CD4-positive, alpha-beta T cell treated with Interleukin-2 at 100 ng/mL for 4 hours (primary cell): Measurements from ENCODE around the gene PTPDC1.

Experiments used
- DNase-seq: peaks from one replicate; pipeline ENCODE4 v3.0.0-alpha.2; 2020; ENCODE audit warnings: low spot score

PTPDC1 gene

GRCh38 chr9:94084314-94084713 lies at the start of gene PTPDC1:
Gene PTPDC1, plus strand, starts transcription at chr9:94084464. Its CDS starts 67 bp downstream, at chr9:94084531.
- DNase-seq = no peak

GRCh38 chr9:94034511-94034910 lies 49.8 kb upstream of the PTPDC1 start:
- DNase-seq = no peak

- no peak for DNase-seq
These were observed 44.5 kb upstream of the PTPDC1 start for GRCh38 chr9:94039786-94040185.

- no peak for DNase-seq
These were observed 41.5 kb upstream of the PTPDC1 start for GRCh38 chr9:94042516-94043360.

- DNase-seq = no peak
These were observed 29.5 kb upstream of the PTPDC1 start for GRCh38 chr9:94054716-94055115.

GRCh38 chr9:94056442-94056974 lies 27.8 kb upstream of the PTPDC1 start:
- no peak for DNase-seq

- no peak for DNase-seq
These were observed 26.3 kb upstream of the PTPDC1 start for GRCh38 chr9:94057918-94058317.

- no peak for DNase-seq
These were observed 22.4 kb upstream of the PTPDC1 start for GRCh38 chr9:94061864-94062263.

- DNase-seq = peak; percentile 68
These were observed 18.7 kb upstream of the PTPDC1 start for GRCh38 chr9:94065535-94065961.

GRCh38 chr9:94068257-94068656 lies 16.0 kb upstream of the PTPDC1 start:
- DNase-seq = no peak

- no peak for DNase-seq
These were observed 7.7 kb upstream of the PTPDC1 start for GRCh38 chr9:94076557-94076956.

GRCh38 chr9:94078086-94078485 lies 6.2 kb upstream of the PTPDC1 start:
- DNase-seq = no peak

- no peak for DNase-seq
These were observed 5.0 kb upstream of the PTPDC1 start for GRCh38 chr9:94079236-94079635.

- DNase-seq = no peak
These were observed 4.0 kb upstream of the PTPDC1 start for GRCh38 chr9:94080249-94080648.

- DNase-seq = no peak
These were observed 2.8 kb upstream of the PTPDC1 start for GRCh38 chr9:94081435-94081834.

GRCh38 chr9:94081864-94082463 lies 2.3 kb upstream of the PTPDC1 start:
- no peak for DNase-seq

GRCh38 chr9:94082553-94082952 lies 1.7 kb upstream of the PTPDC1 start:
- DNase-seq = no peak

GRCh38 chr9:94082956-94083355 lies 1.3 kb upstream of the PTPDC1 start:
- DNase-seq = no peak

GRCh38 chr9:94083384-94083783 lies 880 bp upstream of the PTPDC1 start:
- DNase-seq = no peak

- no peak for DNase-seq
These were observed 887 bp downstream of the PTPDC1 start for GRCh38 chr9:94085062-94085639.

- DNase-seq = no peak
These were observed 2.5 kb downstream of the PTPDC1 start for GRCh38 chr9:94086486-94087345.
